D721Med (cell line): ENCODE measurements around the gene TRIM9.

ENCODE experiments used
- DNase-seq: peaks from one replicate; pipeline ENCODE4 v3.0.0; 2011; ENCODE audit warnings: low spot score; ENCODE audit not compliant: insufficient read length
- FAIRE-seq: peaks from 2 replicates; lab custom pipeline; 2011; peaks lifted over from hg19 to GRCh38; lab: Jason Lieb, UNC
- TF ChIP-seq, protein P1 (sequence below): IDR thresholded peaks from 2 replicates; pipeline ENCODE4 v1.5.1; 2012; ENCODE audit warnings: mild to moderate bottlenecking, control low read depth; ENCODE audit not compliant: insufficient read depth; ENCODE audit errors: missing control alignments

Gene TRIM9

DNA sequence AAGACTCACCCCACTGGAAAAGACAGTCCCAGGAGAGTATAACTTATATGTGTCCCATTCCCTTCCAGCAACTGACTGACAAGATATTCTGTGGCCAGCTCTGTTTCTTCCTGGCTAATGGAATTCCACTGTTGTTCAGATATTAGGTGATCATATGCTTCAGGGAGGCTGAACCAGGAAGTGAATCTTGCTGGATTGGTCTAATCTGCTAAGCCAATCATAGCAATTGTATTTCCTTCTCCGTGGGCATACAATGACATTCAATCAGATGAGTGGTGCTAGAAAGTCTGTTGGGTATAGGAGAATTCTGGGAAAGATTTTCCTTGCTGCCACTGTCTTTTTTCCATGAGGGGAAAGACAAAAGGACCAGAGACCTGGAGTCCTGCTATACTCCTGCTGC is 162.7 kb downstream of the TRIM9 start:
- FAIRE-seq: peak; percentile 21
- TF ChIP-seq, protein P1, sequence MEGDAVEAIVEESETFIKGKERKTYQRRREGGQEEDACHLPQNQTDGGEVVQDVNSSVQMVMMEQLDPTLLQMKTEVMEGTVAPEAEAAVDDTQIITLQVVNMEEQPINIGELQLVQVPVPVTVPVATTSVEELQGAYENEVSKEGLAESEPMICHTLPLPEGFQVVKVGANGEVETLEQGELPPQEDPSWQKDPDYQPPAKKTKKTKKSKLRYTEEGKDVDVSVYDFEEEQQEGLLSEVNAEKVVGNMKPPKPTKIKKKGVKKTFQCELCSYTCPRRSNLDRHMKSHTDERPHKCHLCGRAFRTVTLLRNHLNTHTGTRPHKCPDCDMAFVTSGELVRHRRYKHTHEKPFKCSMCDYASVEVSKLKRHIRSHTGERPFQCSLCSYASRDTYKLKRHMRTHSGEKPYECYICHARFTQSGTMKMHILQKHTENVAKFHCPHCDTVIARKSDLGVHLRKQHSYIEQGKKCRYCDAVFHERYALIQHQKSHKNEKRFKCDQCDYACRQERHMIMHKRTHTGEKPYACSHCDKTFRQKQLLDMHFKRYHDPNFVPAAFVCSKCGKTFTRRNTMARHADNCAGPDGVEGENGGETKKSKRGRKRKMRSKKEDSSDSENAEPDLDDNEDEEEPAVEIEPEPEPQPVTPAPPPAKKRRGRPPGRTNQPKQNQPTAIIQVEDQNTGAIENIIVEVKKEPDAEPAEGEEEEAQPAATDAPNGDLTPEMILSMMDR: no peak
- no peak for DNase-seq

GRCh38 chr14:50931559-50931958 is 163.3 kb downstream of the TRIM9 start:
- no peak for DNase-seq
- TF ChIP-seq, protein P1: no peak
- no peak for FAIRE-seq

DNA sequence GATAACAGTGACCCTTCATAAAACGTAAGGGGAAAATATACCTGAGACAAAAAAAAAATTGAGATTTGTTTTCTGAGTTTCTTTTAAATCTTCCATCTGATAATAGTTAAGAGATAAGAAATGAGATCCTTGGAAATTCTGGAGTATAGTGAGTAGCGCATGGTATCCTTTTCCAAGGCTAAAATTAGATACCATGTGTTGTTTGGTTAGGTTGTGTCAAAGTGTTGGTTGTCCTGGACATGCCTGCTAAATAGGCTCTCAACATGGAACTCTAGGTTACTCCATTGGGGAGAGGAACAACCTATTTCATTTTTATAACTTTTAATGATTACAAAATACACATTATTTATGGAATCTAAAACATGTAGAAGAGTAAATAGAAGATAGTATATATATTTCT is 165.4 kb downstream of the TRIM9 start:
- TF ChIP-seq, protein P1: no peak
- DNase-seq (no peak), FAIRE-seq (no peak)

DNA sequence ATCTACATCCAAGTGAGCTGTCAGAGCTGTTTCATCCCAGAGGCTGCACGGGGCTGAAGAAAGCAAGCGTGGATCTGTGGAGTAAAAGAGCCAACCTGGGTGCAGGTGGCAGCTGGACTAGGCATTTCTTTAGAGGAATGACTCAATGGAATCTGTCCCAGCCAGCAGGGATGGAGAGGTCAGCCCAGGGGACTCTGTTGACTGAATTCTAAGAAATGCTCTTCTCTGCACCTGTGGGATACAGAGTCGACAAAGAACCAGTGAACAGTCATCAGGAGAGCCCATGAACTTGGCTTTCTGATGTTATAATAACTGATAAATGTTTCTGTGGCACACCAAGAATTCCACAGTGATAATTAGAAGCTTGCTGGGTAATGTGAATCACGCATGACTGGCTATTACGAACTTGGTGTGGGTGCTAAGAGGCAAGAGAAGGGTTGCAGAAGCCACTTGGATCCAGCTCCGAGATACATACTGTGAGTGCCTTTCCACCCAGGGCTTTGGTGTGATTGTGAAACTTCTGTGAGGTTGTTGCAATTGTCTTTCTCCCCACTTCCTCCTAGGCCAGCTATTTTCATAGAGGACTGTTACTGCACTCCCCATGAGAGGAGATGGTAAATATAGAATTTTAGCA is 166.8 kb downstream of the TRIM9 start:
- TF ChIP-seq, protein P1: no peak
- DNase-seq (no peak), FAIRE-seq (no peak)

DNA sequence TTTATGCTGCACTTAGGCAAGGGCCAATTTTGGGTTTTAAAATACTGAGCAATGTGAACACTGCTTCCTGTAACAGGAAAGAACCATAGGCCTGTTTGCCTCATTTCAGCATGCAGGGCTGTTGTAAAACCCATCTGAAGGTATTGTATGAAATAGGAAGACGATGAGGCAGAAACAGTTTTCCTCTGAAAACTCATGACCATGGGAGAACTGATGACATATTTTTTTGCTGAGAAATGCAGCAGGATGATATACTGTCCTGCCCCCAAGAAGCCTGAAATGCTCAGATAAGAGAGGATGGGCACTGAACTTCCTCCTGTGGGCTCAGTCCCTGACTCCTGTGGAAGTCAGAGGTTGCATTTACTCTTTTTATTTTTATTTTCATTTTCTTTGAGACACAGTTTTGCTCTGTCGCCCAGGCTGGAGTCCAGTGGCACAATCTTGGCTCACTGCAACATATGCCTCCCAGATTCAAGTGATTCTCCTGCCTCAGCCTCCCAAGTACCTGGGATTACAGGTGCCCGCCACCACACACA is 168.0 kb downstream of the TRIM9 start:
- FAIRE-seq (no peak), DNase-seq (no peak)
- TF ChIP-seq, protein P1: no peak
